Loucy (cell line): ENCODE data around the gene CETN2.

ENCODE experiments used
- H2AFZ ChIP-seq: fragments of 200-600 bp; sonication (generic); 2 replicates; pipeline ENCODE4 v1.6.0; 2016; ENCODE audit warnings: antibody characterized with exemption, mild to moderate bottlenecking, low read length, moderate library complexity
- H3F3A ChIP-seq: fragments of 200-600 bp; 2 replicates; pipeline ENCODE4 v1.6.0; 2016; ENCODE audit warnings: antibody characterized with exemption, low read depth, mild to moderate bottlenecking
- H3K27me3 ChIP-seq: fragments of 200-600 bp; sonication (generic); 2 replicates; pipeline ENCODE4 v1.6.1; 2014; ENCODE audit warnings: low read length, mild to moderate bottlenecking; ENCODE audit not compliant: insufficient read depth, poor library complexity, severe bottlenecking
- H3K36me3 ChIP-seq: fragments of 200-600 bp; sonication (generic); 2 replicates; pipeline ENCODE4 v1.6.1; 2016; ENCODE audit warnings: low read length; ENCODE audit not compliant: insufficient read depth
- H3K4me1 ChIP-seq: fragments of 200-600 bp; sonication (generic); 2 replicates; pipeline ENCODE4 v1.5.1; 2014; ENCODE audit warnings: low read length, mild to moderate bottlenecking; ENCODE audit not compliant: insufficient read depth, poor library complexity, severe bottlenecking
- H3K4me2 ChIP-seq: fragments of 200-600 bp; sonication (generic); 2 replicates; pipeline ENCODE4 v1.6.0; 2014; ENCODE audit warnings: antibody characterized with exemption, low read length, low read depth, mild to moderate bottlenecking; ENCODE audit not compliant: poor library complexity, severe bottlenecking
- H3K4me3 ChIP-seq: fragments of 200-600 bp; sonication (generic); 2 replicates; pipeline ENCODE4 v1.5.1; 2014; ENCODE audit warnings: low read length, mild to moderate bottlenecking, mixed read lengths; ENCODE audit not compliant: poor library complexity, severe bottlenecking
- H3K79me2 ChIP-seq: fragments of 200-600 bp; sonication (generic); 2 replicates; pipeline ENCODE4 v1.6.1; 2014; ENCODE audit warnings: low read length; ENCODE audit not compliant: insufficient read depth
- H3K9ac ChIP-seq: fragments of 200-600 bp; sonication (generic); 2 replicates; pipeline ENCODE4 v1.6.0; 2014; ENCODE audit warnings: mild to moderate bottlenecking, low read depth, low read length, moderate library complexity; ENCODE audit not compliant: poor library complexity, severe bottlenecking
- H3K9me2 ChIP-seq: fragments of 200-600 bp; sonication (generic); replicated peaks from 2 replicates; pipeline ENCODE4 v1.6.1; 2016; ENCODE audit warnings: low read depth, low read length, mixed read lengths
- H3K9me3 ChIP-seq: fragments of 200-600 bp; sonication (generic); 2 replicates; pipeline ENCODE4 v1.6.1; 2014; ENCODE audit warnings: mild to moderate bottlenecking, antibody characterized with exemption, low read length, low read depth; ENCODE audit not compliant: insufficient read depth
- H4K20me1 ChIP-seq: fragments of 200-600 bp; sonication (generic); 2 replicates; pipeline ENCODE4 v1.6.0; 2014; ENCODE audit warnings: antibody characterized with exemption, low read length, mild to moderate bottlenecking; ENCODE audit not compliant: insufficient read depth, poor library complexity, severe bottlenecking
- EZH2phosphoT487 ChIP-seq: fragments of 200-600 bp; IDR thresholded peaks from 2 replicates; pipeline ENCODE4 v1.6.1; 2018; ENCODE audit warnings: antibody characterized with exemption, mild to moderate bottlenecking, moderate library complexity, borderline replicate concordance
- TF ChIP-seq, protein P1 (sequence below): fragments of 200-600 bp; sonication (generic); conservative IDR thresholded peaks from 2 replicates; pipeline ENCODE4 v1.5.1; 2014; ENCODE audit warnings: mild to moderate bottlenecking, antibody characterized with exemption, low read length

Gene CETN2

DNA sequence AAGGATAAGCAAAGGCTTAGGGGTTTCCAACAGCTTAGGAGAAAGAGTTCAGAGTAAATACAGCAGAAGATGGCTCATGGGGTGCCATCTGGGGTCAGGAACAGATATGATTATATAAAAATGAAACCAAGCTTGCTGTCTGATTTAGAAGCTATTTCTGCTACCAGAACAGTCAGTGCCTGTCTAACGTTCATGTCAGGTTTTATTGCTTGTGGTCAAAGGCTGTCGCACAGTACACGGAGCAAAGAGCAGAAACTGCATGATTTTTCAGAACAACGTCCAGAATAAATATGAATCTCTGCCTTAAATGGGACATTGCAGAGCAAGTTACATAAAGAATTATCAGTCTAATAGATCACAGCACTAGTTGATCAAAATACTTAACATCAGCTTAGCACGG is 17.4 kb downstream of the CETN2 start:
- Histone ChIP-seq H3K9me3 (no peaks in the 10 kb centered on the region), H3K36me3 (no peaks in the 10 kb centered on the region), H2AFZ (peak overlapping the region; percentile 69), H4K20me1 (no peaks in the 10 kb centered on the region), H3K4me2 (peak overlapping the region; percentile 85), H3K27me3 (no peaks in the 10 kb centered on the region), H3K4me1 (peaks cover 31% of the 10 kb centered on the region), H3F3A (no peaks in the 10 kb centered on the region), H3K9me2 (no peaks in the 10 kb centered on the region), H3K79me2 (no peaks in the 10 kb centered on the region), H3K4me3 (peak overlapping the region; percentile 71), H3K9ac (peak overlapping the region; percentile 62)
- TF ChIP-seq, protein P1, sequence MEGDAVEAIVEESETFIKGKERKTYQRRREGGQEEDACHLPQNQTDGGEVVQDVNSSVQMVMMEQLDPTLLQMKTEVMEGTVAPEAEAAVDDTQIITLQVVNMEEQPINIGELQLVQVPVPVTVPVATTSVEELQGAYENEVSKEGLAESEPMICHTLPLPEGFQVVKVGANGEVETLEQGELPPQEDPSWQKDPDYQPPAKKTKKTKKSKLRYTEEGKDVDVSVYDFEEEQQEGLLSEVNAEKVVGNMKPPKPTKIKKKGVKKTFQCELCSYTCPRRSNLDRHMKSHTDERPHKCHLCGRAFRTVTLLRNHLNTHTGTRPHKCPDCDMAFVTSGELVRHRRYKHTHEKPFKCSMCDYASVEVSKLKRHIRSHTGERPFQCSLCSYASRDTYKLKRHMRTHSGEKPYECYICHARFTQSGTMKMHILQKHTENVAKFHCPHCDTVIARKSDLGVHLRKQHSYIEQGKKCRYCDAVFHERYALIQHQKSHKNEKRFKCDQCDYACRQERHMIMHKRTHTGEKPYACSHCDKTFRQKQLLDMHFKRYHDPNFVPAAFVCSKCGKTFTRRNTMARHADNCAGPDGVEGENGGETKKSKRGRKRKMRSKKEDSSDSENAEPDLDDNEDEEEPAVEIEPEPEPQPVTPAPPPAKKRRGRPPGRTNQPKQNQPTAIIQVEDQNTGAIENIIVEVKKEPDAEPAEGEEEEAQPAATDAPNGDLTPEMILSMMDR: no peak
- TF ChIP-seq EZH2phosphoT487: no peak

DNA sequence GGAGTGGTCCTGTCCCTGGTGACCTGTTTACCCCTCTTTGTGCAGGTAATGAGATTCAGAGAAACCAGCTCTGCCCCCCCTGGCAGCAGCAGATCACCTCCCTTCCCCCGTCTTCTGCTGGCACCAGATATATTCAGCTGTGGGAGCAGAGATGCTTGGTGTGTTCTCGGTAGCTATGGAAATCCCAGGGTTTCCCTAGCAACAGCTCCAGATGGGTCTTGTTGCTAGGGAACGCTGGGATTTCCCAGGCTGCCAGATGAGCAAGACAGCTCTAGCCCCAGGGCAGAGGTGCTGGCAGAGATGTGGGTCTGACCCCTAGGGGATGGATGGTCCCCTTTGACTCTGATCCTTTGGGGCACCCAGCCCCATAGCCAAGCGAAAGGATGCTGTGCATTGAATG is 20.2 kb downstream of the CETN2 start:
- Histone ChIP-seq H4K20me1 (no peaks in the 10 kb centered on the region), H3K9me3 (no peaks in the 10 kb centered on the region), H3K36me3 (no peaks in the 10 kb centered on the region), H3K9ac (no peak overlapping the region), H3F3A (no peaks in the 10 kb centered on the region), H3K9me2 (no peaks in the 10 kb centered on the region), H3K79me2 (no peaks in the 10 kb centered on the region), H2AFZ (no peak overlapping the region), H3K4me3 (no peak overlapping the region), H3K4me1 (peaks cover 31% of the 10 kb centered on the region), H3K27me3 (no peaks in the 10 kb centered on the region), H3K4me2 (no peak overlapping the region)
- TF ChIP-seq EZH2phosphoT487: no peak
- TF ChIP-seq, protein P1: no peak

DNA sequence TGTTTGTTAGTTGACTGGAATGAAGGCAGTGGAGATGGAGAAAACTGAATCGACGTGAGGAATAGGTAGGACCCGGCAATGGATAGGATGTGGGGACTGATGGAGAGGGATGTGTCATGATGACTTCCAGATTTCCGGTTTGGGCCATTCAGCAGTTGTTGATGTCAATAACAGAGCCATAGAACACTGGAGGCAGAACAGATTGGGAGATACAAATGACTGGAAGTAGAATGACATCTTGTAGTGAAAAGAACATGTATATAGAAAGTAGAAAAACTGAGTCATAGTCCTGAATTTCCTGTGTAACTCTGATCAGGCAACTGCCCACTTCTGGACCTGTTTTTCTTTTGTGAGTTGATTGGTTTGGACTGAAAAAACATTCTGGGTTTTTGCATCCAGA is 24.5 kb downstream of the CETN2 start:
- H3F3A ChIP-seq: no peaks in the 10 kb centered on the region
- H3K9me2 ChIP-seq: no peaks in the 10 kb centered on the region
- no peaks in the 10 kb centered on the region for H3K36me3 ChIP-seq
- H3K4me3 ChIP-seq: no peak overlapping the region
- H3K79me2 ChIP-seq: no peaks in the 10 kb centered on the region
- peaks cover 3% of the 10 kb centered on the region for H3K4me1 ChIP-seq
- peak overlapping the region; percentile 55; the same call in 1 of the 2 replicates for H2AFZ ChIP-seq
- no peaks in the 10 kb centered on the region for H4K20me1 ChIP-seq
- H3K9me3 ChIP-seq: no peaks in the 10 kb centered on the region
- no peak for TF ChIP-seq EZH2phosphoT487
- TF ChIP-seq, protein P1: no peak
- H3K9ac ChIP-seq: no peak overlapping the region
- H3K27me3 ChIP-seq: no peaks in the 10 kb centered on the region
- no peak overlapping the region for H3K4me2 ChIP-seq
